Measurements from ENCODE around the gene LARGE2. TPM values are rescaled to one million over a fixed set of nuclear protein-coding genes. Genes with fewer than 3 reads are reported as not detected.
A peak's percentile ranks its signal among the peaks of the same experiment; 100 is the strongest.

The LARGE2 gene
- total and polyA plus RNA-seq, 2 experiments from 2014 or later: not detected

DNA sequence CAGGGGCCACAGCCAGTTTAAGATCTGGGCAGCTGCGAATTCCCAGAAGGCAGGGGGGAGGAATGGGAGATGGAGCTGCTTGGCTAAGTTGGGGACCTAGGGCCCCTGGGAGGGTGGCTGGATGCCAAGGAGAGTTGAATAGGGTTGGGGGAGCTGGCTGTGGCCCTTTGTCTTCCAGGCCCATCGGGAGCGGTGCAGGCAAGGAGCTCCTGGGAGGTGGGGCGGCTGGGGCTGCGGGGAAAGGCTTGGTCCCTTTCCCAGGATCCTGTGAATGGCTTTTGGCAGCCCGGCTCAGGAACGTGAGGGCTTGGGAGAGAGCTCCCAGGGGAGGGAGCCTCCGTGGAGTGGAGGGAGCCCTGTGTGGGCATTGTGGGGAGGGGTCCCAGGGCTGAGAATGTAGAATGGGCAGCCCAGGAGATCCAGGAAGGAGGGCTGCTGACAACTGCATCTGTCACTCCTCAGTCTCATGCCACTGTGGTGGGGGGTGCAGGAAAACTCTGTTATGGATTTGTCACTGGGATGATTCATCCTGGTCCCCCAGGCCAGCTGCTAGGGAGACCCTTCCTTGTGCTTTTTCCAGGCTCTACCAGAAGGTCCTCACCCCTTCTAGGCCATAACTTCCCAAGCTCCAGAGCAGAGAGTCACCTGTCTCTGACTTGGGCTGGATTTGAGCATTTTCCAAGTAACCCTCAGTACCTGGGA is 21.4 kb upstream of the LARGE2 start:
- H3K9me3 ChIP-seq (ENCODE audit: low read depth): no peaks in the 10 kb centered on the region
- no peaks in the 10 kb centered on the region for H3K27me3 ChIP-seq (replicated peaks; ENCODE audit: insufficient read depth)
- no peaks in the 10 kb centered on the region for H4K20me1 ChIP-seq (ENCODE audit: insufficient read depth)
- peak overlapping the region; percentile 93 for H3K4me2 ChIP-seq (ENCODE audit: unreplicated experiment)
- TF ChIP-seq EZH2 (IDR thresholded peaks at IDR 0.05; ENCODE audit: insufficient read depth, poor library complexity, severe bottlenecking) (no peak), EZH2phosphoT487 (IDR thresholded peaks at IDR 0.05; ENCODE audit: insufficient read depth, low read depth) (no peak)
- WGBS, 2 experiments (ENCODE audit: low coverage in 1 of 2, low lambda C conversion rate in 2 of 2, missing lambda C conversion rate in 2 of 2): 4 to 6% methylated on average over 8 of the region's 8 CpGs
- no peaks in the 10 kb centered on the region for H3K36me3 ChIP-seq (ENCODE audit: low read depth)
- peak; percentile 42 for DNase-seq
- in situ Hi-C loops (cut with MboI): loop anchor here (10.0 kb wide), 1 partner anchor 56 kb away; the partner anchor contains the start of gene CRY2
- H3K27ac ChIP-seq: no peak overlapping the region
- no peak overlapping the region for H2AFZ ChIP-seq
- H3K79me2 ChIP-seq (ENCODE audit: insufficient read depth): no peaks in the 10 kb centered on the region
- H3K4me1 ChIP-seq (ENCODE audit: insufficient read depth): no peaks in the 10 kb centered on the region
- no peaks in the 10 kb centered on the region for H3K9me2 ChIP-seq (ENCODE audit: insufficient read depth)
- H3F3A ChIP-seq (ENCODE audit: insufficient read depth): no peaks in the 10 kb centered on the region
- peak overlapping the region; percentile 75 for H3K4me3 ChIP-seq
- peak overlapping the region; percentile 85; the same call in 1 of the 2 replicates for H3K9ac ChIP-seq

DNA sequence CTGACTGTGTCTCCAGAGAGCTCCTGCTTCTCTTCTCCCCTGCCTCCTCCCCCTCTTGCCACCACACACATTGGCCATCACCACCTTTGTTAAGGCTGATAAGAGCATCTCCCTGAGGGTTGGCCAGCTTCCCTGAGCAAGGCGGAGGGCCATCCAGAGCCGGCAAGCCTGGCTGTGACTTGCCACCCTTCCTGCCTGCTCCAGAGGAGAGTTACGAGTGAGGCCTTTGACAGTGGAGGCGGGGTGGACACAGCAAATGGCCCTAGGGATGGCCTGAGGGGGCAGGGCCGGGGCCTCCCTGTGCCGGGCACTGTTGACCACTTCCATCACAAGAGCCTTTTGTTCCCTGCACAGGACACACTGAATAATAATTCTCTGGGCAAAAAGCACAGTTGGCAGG is 20.8 kb upstream of the LARGE2 start:
- no peaks in the 10 kb centered on the region for H3K36me3 ChIP-seq (ENCODE audit: low read depth)
- H4K20me1 ChIP-seq (ENCODE audit: insufficient read depth): no peaks in the 10 kb centered on the region
- H3K4me2 ChIP-seq (ENCODE audit: unreplicated experiment): no peak overlapping the region
- H3K27me3 ChIP-seq (replicated peaks; ENCODE audit: insufficient read depth): no peaks in the 10 kb centered on the region
- in situ Hi-C loops (cut with MboI): loop anchor here (10.0 kb wide), 1 partner anchor 57 kb away; the partner anchor contains the start of gene CRY2
- H2AFZ ChIP-seq: no peak overlapping the region
- no peaks in the 10 kb centered on the region for H3K79me2 ChIP-seq (ENCODE audit: insufficient read depth)
- no peaks in the 10 kb centered on the region for H3K9me3 ChIP-seq (ENCODE audit: low read depth)
- TF ChIP-seq EZH2phosphoT487 (IDR thresholded peaks at IDR 0.05; ENCODE audit: insufficient read depth, low read depth): no peak
- TF ChIP-seq EZH2 (IDR thresholded peaks at IDR 0.05; ENCODE audit: insufficient read depth, poor library complexity, severe bottlenecking): no peak
- H3K9me2 ChIP-seq (ENCODE audit: insufficient read depth): no peaks in the 10 kb centered on the region
- 62 to 69% methylated on average over 6 of the region's 6 CpGs for WGBS, 2 experiments (ENCODE audit: low coverage in 1 of 2, low lambda C conversion rate in 2 of 2, missing lambda C conversion rate in 2 of 2)
- DNase-seq: no peak
- H3K4me3 ChIP-seq: no peak overlapping the region
- H3F3A ChIP-seq (ENCODE audit: insufficient read depth): no peaks in the 10 kb centered on the region
- H3K4me1 ChIP-seq (ENCODE audit: insufficient read depth): no peaks in the 10 kb centered on the region
- no peak overlapping the region for H3K27ac ChIP-seq
- H3K9ac ChIP-seq: no peak overlapping the region

DNA sequence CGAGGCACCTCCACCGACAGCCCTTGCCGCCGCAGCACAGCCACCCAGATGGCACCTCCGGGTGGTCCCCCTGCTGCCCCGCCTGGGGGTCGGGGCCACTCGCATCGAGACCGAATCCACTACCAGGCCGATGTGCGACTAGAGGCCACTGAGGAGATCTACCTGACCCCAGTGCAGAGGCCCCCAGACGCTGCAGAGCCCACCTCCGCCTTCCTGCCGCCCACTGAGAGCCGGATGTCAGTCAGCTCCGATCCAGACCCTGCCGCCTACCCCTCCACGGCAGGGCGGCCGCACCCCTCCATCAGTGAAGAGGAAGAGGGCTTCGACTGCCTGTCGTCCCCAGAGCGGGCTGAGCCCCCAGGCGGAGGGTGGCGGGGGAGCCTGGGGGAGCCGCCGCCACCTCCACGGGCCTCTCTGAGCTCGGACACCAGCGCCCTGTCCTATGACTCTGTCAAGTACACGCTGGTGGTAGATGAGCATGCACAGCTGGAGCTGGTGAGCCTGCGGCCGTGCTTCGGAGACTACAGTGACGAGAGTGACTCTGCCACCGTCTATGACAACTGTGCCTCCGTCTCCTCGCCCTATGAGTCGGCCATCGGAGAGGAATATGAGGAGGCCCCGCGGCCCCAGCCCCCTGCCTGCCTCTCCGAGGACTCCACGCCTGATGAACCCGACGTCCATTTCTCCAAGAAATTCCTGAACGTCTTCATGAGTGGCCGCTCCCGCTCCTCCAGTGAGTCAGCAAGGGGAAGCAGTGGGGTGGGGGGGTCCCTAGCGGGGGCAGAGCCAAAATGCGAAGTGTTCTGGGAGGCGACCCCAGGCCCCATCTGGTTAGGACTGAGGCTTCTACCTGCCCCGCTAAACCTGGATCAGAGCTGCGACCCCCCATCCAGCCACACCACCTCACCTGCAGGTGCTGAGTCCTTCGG is 19.7 kb upstream of the LARGE2 start:
- no peaks in the 10 kb centered on the region for H3K79me2 ChIP-seq (ENCODE audit: insufficient read depth)
- H3F3A ChIP-seq (ENCODE audit: insufficient read depth): no peaks in the 10 kb centered on the region
- TF ChIP-seq EZH2 (IDR thresholded peaks at IDR 0.05; ENCODE audit: insufficient read depth, poor library complexity, severe bottlenecking) (no peak), EZH2phosphoT487 (IDR thresholded peaks at IDR 0.05; ENCODE audit: insufficient read depth, low read depth) (no peak)
- 88 to 92% methylated on average over 34 to 53 of the region's 56 CpGs for WGBS, 2 experiments (ENCODE audit: low coverage in 1 of 2, low lambda C conversion rate in 2 of 2, missing lambda C conversion rate in 2 of 2)
- no peak overlapping the region for H3K27ac ChIP-seq
- DNase-seq: no peak
- H4K20me1 ChIP-seq (ENCODE audit: insufficient read depth): no peaks in the 10 kb centered on the region
- H3K36me3 ChIP-seq (ENCODE audit: low read depth): no peaks in the 10 kb centered on the region
- H3K4me2 ChIP-seq (ENCODE audit: unreplicated experiment): no peak overlapping the region
- H3K4me3 ChIP-seq: no peak overlapping the region
- no peaks in the 10 kb centered on the region for H3K9me2 ChIP-seq (ENCODE audit: insufficient read depth)
- in situ Hi-C loops (cut with MboI): loop anchor here (10.0 kb wide), 1 partner anchor 58 kb away; the partner anchor contains the start of gene CRY2
- H3K9ac ChIP-seq: no peak overlapping the region
- no peaks in the 10 kb centered on the region for H3K27me3 ChIP-seq (replicated peaks; ENCODE audit: insufficient read depth)
- no peaks in the 10 kb centered on the region for H3K4me1 ChIP-seq (ENCODE audit: insufficient read depth)
- no peak overlapping the region for H2AFZ ChIP-seq
- H3K9me3 ChIP-seq (ENCODE audit: low read depth): no peaks in the 10 kb centered on the region

DNA sequence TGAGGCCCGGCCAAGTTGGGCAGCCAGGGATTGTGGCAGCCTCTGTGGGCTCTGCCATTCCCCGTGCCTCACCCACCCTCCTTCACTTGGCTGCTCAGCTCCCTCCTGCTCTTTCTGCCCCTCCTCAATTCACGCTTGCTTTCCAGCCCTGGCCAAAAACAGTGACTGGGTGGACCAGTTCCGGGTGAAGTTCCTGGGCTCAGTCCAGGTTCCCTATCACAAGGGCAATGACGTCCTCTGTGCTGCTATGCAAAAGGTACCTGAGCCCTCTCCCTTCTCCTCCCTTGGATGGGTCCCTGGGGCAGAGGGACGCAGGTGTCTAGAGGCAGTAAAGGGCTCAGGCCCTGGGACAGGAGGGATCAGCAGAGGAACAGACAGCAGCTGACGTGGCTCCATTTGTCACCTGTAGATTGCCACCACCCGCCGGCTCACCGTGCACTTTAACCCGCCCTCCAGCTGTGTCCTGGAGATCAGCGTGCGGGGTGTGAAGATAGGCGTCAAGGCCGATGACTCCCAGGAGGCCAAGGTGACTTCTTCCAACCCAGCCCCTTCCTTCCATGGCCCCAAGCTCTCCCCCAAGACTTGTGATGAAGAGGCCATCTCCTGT is 18.0 kb upstream of the LARGE2 start:
- DNase-seq: no peak
- H3K4me2 ChIP-seq (ENCODE audit: unreplicated experiment): no peak overlapping the region
- H3K36me3 ChIP-seq (ENCODE audit: low read depth): no peaks in the 10 kb centered on the region
- H2AFZ ChIP-seq: no peak overlapping the region
- in situ Hi-C loops (cut with MboI): loop anchor here (10.0 kb wide), 1 partner anchor 60 kb away; the partner anchor contains the start of gene CRY2
- no peak overlapping the region for H3K9ac ChIP-seq
- no peak overlapping the region for H3K4me3 ChIP-seq
- no peaks in the 10 kb centered on the region for H3K9me2 ChIP-seq (ENCODE audit: insufficient read depth)
- no peak overlapping the region for H3K27ac ChIP-seq
- H3F3A ChIP-seq (ENCODE audit: insufficient read depth): no peaks in the 10 kb centered on the region
- H3K27me3 ChIP-seq (replicated peaks; ENCODE audit: insufficient read depth): no peaks in the 10 kb centered on the region
- H3K9me3 ChIP-seq (ENCODE audit: low read depth): no peaks in the 10 kb centered on the region
- 73 to 75% methylated on average over 13 to 15 of the region's 15 CpGs for WGBS, 2 experiments (ENCODE audit: low coverage in 1 of 2, low lambda C conversion rate in 2 of 2, missing lambda C conversion rate in 2 of 2)
- H4K20me1 ChIP-seq (ENCODE audit: insufficient read depth): no peaks in the 10 kb centered on the region
- H3K4me1 ChIP-seq (ENCODE audit: insufficient read depth): no peaks in the 10 kb centered on the region
- no peak for TF ChIP-seq EZH2phosphoT487 (IDR thresholded peaks at IDR 0.05; ENCODE audit: insufficient read depth, low read depth)
- no peak for TF ChIP-seq EZH2 (IDR thresholded peaks at IDR 0.05; ENCODE audit: insufficient read depth, poor library complexity, severe bottlenecking)
- no peaks in the 10 kb centered on the region for H3K79me2 ChIP-seq (ENCODE audit: insufficient read depth)

All from GM23248 (cell line).